Right lobe of liver (tissue), 6 donors: ENCODE results near the gene MAFB. TPM values are rescaled to one million over a fixed set of nuclear protein-coding genes. Genes with fewer than 3 reads are reported as not detected.

Source experiments
- ATAC-seq, 4 donors: fragments of 200-7000 bp; cut with Tn5 transposase; one replicate each; pipeline ENCODE4 v1.9.1; 2020; ENCODE audit warnings: mild to moderate bottlenecking in 4 of 4, moderate library complexity in 4 of 4
- DNase-seq, 3 donors: peaks; one replicate each; pipeline ENCODE4 v3.0.0-alpha.2; 2020
- H3K27ac ChIP-seq, 3 donors: fragments of 200-600 bp; one replicate each; pipeline ENCODE4 v1.8.0; 2022
- H3K27me3 ChIP-seq, 2 donors: fragments of 200-600 bp; one replicate each; pipeline ENCODE4 v1.8.0; 2022
- H3K36me3 ChIP-seq, 4 donors: fragments of 200-600 bp; sonication (generic) in 1 of 4; one replicate each; pipeline versions ENCODE4 v1.5.1 to v1.8.0; 2017 to 2022; ENCODE audit warnings: control low read depth in 1 of 4
- H3K4me1 ChIP-seq, 4 donors: fragments of 200-600 bp; sonication (generic) in 1 of 4; one replicate each; pipeline versions ENCODE4 v1.5.1 to v1.8.0; 2017 to 2022; ENCODE audit warnings: control low read depth in 1 of 4
- H3K4me3 ChIP-seq, 3 donors: fragments of 200-600 bp; one replicate each; pipeline ENCODE4 v1.8.0; 2022
- H3K9me3 ChIP-seq, 4 donors: fragments of 200-600 bp; sonication (generic) in 1 of 4; one replicate each; pipeline versions ENCODE4 v1.5.1 to v1.8.0; 2017 to 2022; ENCODE audit warnings: control low read depth in 1 of 4
- CTCF ChIP-seq, 4 donors: fragments of 200-600 bp in 3 of 4; fragments of 450-650 bp in 1 of 4; IDR thresholded peaks; one replicate each; pipeline versions ENCODE4 v1.5.1 to v1.8.0; 2016 to 2022; ENCODE audit warnings: antibody characterized with exemption in 4 of 4, mild to moderate bottlenecking in 2 of 4
- POLR2A ChIP-seq: fragments of 450-650 bp; IDR thresholded peaks from one replicate; pipeline ENCODE4 v1.6.1; 2017; ENCODE audit warnings: antibody characterized with exemption, mild to moderate bottlenecking
- WGBS: methylation state at CpG from one replicate; pipeline ENCODE4 v1.1.6; 2018; ENCODE audit warnings: low coverage, low lambda C conversion rate; ENCODE audit not compliant: insufficient coverage; ENCODE audit errors: missing lambda C conversion rate; 5-methylcytosine and 5-hydroxymethylcytosine counted together
- intact Hi-C, 2 donors: fragments of 100-400 bp; cut with DNase I; formaldehyde crosslinking; loops; one replicate each; pipeline versions ENCODE4 v1.11.2 to v1.14.1; 2022
- total RNA-seq, 6 experiments: library from RNA; depleted of rRNA in 2 of 6; stranded (reverse); fragments of >200 nt in 2 of 6; fragmentation: NEBNext Ultra II Directional in 3 of 6; extraction: Animal tissue kit (Norgen Biotek cat#: 25700) in 3 of 6; gene quantifications; one replicate each; pipeline versions ENCODE4 v1.1.0 to v1.2.4, GENCODE V29; 2016 to 2023
- donor health status: DM: no; HTN: yes; CAD: no.
- donor health status: DM: no; HTN: no; CAD: no.
- donor health status: DM: no; HTN: no; CAD: no.
- donor health status: DM: no; HTN: yes; CAD: no.
- donor health status: DM: no; HTN: yes; CAD: no.

Gene MAFB
- total RNA-seq, 6 experiments from 2014 or later: 16.6 to 32.3 (median 22.5) TPM

- no peak overlapping the region for H3K27ac ChIP-seq
- peaks cover 0 to 4% (median 0%) of the 10 kb centered on the region in 4 donors for H3K36me3 ChIP-seq
- 82% methylated on average over 2 of the region's 2 CpGs for WGBS
- TF ChIP-seq POLR2A: no peak
- no peak for TF ChIP-seq CTCF (IDR thresholded peaks at IDR 0.05)
- no peaks in the 10 kb centered on the region for H3K9me3 ChIP-seq
- DNase-seq: no peak
- H3K4me1 ChIP-seq: peaks cover 0 to 49% (median 23%) of the 10 kb centered on the region in 4 donors
- no peaks in the 10 kb centered on the region for H3K27me3 ChIP-seq
- H3K4me3 ChIP-seq: no peak overlapping the region
- ATAC-seq: no peak
- intact Hi-C loops: loop anchor here in 1 of 2 donors (10.0 kb wide), 2 partner anchors 126 to 416 kb away; no protein-coding TSS in a partner anchor
Observed at GRCh38 chr20:40680161-40680959, 8.7 kb downstream of the MAFB start.

GRCh38 chr20:40679184-40679583, 9.9 kb downstream of the MAFB start:
- no peak for DNase-seq
- WGBS: 70% methylated on average over 3 of the region's 9 CpGs
- no peak overlapping the region for H3K27ac ChIP-seq
- no peak overlapping the region for H3K4me3 ChIP-seq
- H3K36me3 ChIP-seq: no peaks in the 10 kb centered on the region
- H3K4me1 ChIP-seq: peaks cover 0 to 38% (median 17%) of the 10 kb centered on the region in 4 donors
- no peak for TF ChIP-seq POLR2A
- TF ChIP-seq CTCF (IDR thresholded peaks at IDR 0.05): no peak
- intact Hi-C loops: no loop called here
- ATAC-seq: no peak
- no peaks in the 10 kb centered on the region for H3K9me3 ChIP-seq
- no peaks in the 10 kb centered on the region for H3K27me3 ChIP-seq

- Histone ChIP-seq H3K27ac (no peak overlapping the region), H3K9me3 (no peaks in the 10 kb centered on the region)
- WGBS: 36% methylated on average over 3 of the region's 3 CpGs
Observed at GRCh38 chr20:40678286-40678875, 10.7 kb downstream of the MAFB start.

GRCh38 chr20:40677343-40677924, 11.6 kb downstream of the MAFB start:
- TF ChIP-seq CTCF (IDR thresholded peaks at IDR 0.05) (no peak), POLR2A (no peak)
- no peaks in the 10 kb centered on the region for H3K27me3 ChIP-seq
- ATAC-seq (no peak), DNase-seq (no peak)
- peaks cover 0 to 21% (median 9%) of the 10 kb centered on the region in 4 donors for H3K4me1 ChIP-seq
- intact Hi-C loops: no loop called here
- H3K36me3 ChIP-seq: no peaks in the 10 kb centered on the region
- H3K9me3 ChIP-seq: no peaks in the 10 kb centered on the region
- H3K27ac ChIP-seq: no peak overlapping the region
- WGBS: 74% methylated on average over 4 of the region's 4 CpGs
- no peak overlapping the region for H3K4me3 ChIP-seq

More at GRCh38 chr20:40678286-40678875, 10.7 kb downstream of the MAFB start:
- Histone ChIP-seq H3K36me3 (no peaks in the 10 kb centered on the region), H3K4me3 (no peak overlapping the region), H3K4me1 (peaks cover 0 to 30% (median 14%) of the 10 kb centered on the region in 4 donors), H3K27me3 (no peaks in the 10 kb centered on the region)
- DNase-seq (no peak), ATAC-seq (no peak)
- intact Hi-C loops: no loop called here
- TF ChIP-seq CTCF (IDR thresholded peaks at IDR 0.05): no peak
- no peak for TF ChIP-seq POLR2A
